MM.1S (cell line): ENCODE results near the gene VEGFB.

Source experiments
- EZH2 ChIP-seq: fragments of 300-600 bp; sonication (generic); optimal IDR thresholded peaks from 2 replicates; pipeline ENCODE3; 2017; ENCODE audit warnings: low read depth, mild to moderate bottlenecking, antibody characterized with exemption, low read length, mixed read lengths
- TF ChIP-seq, protein P1 (sequence below): fragments of 300-600 bp; sonication (generic); IDR thresholded peaks from 2 replicates; pipeline ENCODE4 v1.5.1; 2016; ENCODE audit warnings: antibody characterized with exemption, low read length, mixed read lengths

- TF ChIP-seq, protein P1, sequence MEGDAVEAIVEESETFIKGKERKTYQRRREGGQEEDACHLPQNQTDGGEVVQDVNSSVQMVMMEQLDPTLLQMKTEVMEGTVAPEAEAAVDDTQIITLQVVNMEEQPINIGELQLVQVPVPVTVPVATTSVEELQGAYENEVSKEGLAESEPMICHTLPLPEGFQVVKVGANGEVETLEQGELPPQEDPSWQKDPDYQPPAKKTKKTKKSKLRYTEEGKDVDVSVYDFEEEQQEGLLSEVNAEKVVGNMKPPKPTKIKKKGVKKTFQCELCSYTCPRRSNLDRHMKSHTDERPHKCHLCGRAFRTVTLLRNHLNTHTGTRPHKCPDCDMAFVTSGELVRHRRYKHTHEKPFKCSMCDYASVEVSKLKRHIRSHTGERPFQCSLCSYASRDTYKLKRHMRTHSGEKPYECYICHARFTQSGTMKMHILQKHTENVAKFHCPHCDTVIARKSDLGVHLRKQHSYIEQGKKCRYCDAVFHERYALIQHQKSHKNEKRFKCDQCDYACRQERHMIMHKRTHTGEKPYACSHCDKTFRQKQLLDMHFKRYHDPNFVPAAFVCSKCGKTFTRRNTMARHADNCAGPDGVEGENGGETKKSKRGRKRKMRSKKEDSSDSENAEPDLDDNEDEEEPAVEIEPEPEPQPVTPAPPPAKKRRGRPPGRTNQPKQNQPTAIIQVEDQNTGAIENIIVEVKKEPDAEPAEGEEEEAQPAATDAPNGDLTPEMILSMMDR = no peak
- TF ChIP-seq EZH2 = no peak
These were observed 2.8 kb upstream of the VEGFB start for GRCh38 chr11:64231546-64231945.
